ENCODE measurements around the gene TOMM6.
A peak's percentile ranks its signal among the peaks of the same experiment; 100 is the strongest.
"Not testable (repeated sequence)": the region's sequence is repeated elsewhere in the genome, so short reads cannot be mapped to it uniquely, and the experiment has no call there.

TOMM6 gene

GRCh38 chr6:41785689-41786450, 1.6 kb upstream of the TOMM6 start:
- peak in 1 of 3 experiments; percentile 61 for DNase-seq

- DNase-seq, result peak; percentile 77 to 87 (median 81)
These were observed 859 bp upstream of the TOMM6 start for GRCh38 chr6:41786451-41787218.

DNA sequence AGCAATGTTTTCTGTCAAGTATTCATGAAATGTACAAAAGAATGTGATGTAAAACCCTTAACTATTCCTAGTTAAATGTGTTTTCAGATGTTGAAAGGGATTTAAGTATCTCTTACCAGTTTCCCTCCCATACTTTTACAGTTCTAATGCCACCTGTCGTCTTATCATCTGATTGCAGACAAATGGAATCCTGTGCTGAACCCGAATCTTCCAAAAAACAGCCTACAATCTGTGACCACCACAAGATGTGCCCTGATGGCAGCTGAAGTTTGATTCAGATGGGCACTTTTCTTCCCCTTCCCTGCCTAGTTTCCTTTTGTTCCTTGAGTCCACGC, 1.9 kb downstream of the TOMM6 start:
- peak in 1 of 3 experiments; percentile 29 for DNase-seq

GRCh38 chr6:41790045-41790444, 2.6 kb downstream of the TOMM6 start:
- no peak for DNase-seq

- no peak for DNase-seq
These were observed 3.8 kb downstream of the TOMM6 start for GRCh38 chr6:41791305-41791704.

- DNase-seq, result no peak
These were observed 4.5 kb downstream of the TOMM6 start for GRCh38 chr6:41791984-41792383.

DNA sequence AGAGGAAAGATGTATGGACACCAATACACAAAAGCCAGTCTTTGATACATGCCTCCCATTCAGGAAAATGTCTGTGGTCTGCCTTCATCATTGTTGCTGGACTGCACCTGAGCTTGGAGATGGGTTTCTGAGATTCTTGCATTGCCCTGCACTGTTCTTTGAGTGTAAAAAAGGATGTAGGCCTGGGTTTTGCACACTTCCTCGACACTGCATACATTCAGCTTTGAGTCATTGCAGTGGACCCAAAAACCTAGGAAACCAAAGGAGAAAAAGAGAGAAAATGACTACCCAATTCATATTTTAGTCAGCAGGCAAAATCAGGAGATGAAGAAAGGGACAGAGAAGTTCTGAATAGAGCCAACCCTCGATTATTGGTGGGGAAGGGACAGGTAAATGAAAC, 9.0 kb downstream of the TOMM6 start:
- no peak for DNase-seq

DNA sequence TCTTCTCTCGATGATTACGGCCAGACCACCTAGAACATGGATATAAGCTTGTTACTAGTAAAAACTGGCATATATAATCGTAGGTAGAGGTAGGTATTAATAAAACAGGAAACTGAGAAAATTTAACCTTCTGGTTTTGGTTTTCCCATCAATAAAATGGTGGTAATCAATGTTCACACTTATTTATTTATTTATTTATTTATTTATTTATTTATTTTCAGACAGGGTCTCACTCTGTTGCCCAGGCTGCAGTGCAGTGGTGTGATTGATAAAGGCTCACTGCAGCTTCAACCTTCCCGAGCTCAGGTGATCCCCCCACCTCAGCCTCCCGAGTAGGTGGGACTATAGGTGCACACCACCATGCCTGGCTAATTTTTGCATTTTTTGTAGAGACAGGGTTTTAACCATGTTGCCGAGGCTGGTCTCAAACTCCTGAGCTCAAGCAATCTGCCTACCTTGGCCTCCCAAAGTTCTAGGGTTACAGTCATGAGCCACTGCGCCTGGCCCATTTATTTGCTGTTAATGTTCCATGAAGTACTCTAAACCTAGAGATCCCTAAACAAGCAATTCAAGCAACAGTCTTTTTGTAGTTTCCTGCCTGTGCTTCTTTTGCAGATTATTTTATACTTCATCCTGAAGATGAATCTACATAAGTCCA, 11.5 kb downstream of the TOMM6 start:
- DNase-seq, result peak in 1 of 3 experiments; percentile 70

DNA sequence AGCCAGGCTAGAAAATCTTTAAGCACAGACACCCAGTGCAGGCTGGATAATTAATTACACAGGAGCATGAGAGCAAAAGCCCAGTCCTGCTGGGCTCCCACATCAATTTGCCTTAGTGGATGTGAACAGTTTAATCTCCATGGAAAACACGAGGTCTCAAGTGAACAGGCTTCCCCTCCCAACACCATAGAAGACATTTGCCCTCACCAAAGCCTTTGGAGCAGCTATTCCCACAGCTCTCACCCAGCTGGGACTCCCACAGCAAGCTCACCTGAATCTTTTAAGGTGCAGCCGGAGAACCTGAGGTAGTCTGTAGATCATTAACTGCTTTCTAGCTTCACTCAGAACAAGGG, 12.0 kb downstream of the TOMM6 start:
- no peak for DNase-seq

- DNase-seq, result peak in 1 of 3 experiments; percentile 8
These were observed 13.9 kb downstream of the TOMM6 start for GRCh38 chr6:41801380-41801779.

- DNase-seq, result no peak
These were observed 18.6 kb downstream of the TOMM6 start for GRCh38 chr6:41805830-41806774.

- DNase-seq, result no peak
These were observed 23.6 kb downstream of the TOMM6 start for GRCh38 chr6:41811095-41811494.

- not testable (repeated sequence) for DNase-seq
These were observed 24.5 kb downstream of the TOMM6 start for GRCh38 chr6:41811946-41812345.

DNA sequence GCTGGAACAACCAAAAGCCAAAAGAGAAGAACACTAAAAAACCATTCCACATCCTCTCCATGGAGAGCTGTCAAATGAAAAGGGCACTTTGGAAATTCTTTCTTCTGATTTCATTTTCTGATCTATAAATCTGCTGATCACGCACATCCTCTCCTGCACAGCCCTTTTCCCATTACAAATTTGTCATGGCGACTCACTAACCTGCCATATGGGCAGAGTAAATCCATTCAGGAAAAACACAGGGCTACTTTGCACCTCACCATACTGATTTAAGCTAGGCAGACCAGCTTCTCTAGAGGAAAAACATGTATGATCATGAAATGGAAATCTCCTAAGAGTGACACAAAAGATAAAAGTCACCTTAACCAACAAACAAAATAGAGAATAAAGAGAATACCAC, 26.0 kb downstream of the TOMM6 start:
- no peak for DNase-seq

DNA sequence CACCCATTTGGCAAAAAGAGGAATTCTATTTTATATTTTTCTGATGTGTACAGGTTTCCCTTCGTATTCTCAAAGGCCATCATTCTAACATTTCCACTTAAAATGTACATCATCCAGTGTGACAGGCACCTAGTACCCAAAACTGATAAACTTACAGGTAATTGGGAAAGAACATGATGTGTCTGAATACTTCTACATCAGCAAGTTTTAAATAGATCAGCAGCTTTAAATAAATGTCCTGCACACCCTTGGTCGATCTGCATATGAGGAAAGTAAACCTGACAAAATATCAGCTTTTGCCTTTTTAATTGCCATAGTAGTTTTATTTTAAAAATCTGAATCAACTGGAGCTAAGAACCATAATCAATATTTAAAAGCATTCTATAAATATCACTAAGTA, 26.5 kb downstream of the TOMM6 start:
- DNase-seq, result no peak

DNA sequence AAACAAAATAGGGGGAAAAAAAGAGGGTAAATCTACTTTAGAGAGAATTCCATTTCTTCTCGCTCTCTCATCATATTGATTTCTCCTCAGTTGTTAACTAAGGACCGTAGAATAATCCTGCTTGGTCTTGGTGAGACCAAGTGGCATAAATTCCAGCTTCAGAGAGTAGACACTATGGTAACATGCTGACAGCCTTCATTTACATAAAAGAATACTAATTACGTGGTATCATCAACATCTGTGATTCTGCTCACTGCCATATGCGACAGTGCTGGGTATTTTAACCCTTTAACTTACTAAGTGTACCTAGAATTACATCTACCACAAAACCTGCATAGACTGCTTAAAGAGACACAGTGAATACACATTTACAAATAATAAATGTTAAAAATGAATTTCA, 27.1 kb downstream of the TOMM6 start:
- DNase-seq, result no peak

- peak in 1 of 3 experiments; percentile 9 for DNase-seq
These were observed 28.1 kb downstream of the TOMM6 start for GRCh38 chr6:41815587-41815986.

GRCh38 chr6:41818271-41819054, 31.0 kb downstream of the TOMM6 start:
- DNase-seq, result no peak

DNA sequence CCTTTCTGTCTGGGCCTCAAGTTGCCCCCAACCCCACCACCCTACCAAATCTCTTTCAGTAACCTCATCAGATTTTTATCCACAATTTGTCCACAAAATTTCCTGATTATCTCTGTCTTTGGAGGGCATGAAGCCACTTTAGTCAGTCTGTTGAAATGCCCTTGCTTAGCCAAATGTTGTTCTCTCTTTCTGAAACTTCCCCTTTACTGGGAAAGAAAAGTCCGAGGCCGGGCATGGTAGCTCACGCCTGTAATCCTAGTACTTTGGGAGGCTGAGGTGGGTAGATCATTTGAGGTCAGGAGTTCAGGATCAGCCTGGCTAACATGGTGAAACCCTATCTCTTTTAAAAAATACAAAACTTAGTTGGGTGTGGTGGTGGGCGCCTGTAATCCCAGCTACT, 33.8 kb downstream of the TOMM6 start:
- no peak for DNase-seq

DNA sequence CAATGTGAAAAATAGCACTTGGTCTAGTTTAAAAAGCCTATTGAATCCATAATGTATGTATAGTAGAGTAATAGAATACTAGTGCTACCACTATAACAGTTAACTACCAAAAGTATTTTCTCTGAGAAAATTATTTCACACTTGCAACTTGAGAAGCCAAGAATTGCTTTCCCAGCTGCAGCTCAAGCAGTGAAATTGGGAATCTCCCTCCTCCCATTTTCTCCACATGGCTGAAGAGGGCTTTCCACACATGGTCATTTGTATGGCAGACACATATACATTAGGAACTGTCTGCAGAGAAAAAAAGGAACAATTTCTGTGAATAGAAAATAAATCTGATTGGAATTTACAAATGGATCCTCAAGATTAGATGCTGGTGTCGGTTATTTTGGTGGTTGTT, 34.5 kb downstream of the TOMM6 start:
- DNase-seq, result no peak

- DNase-seq, result no peak
These were observed 35.7 kb downstream of the TOMM6 start for GRCh38 chr6:41823178-41823577.

Measured in NCI-H1417 (cell line).